HEK293T (cell line): ENCODE results near the gene TRAF3.

Source experiments
- CTBP1 ChIP-seq: fragments of 450-650 bp; IDR thresholded peaks from 2 replicates; pipeline ENCODE4 v1.6.1; 2016; ENCODE audit warnings: borderline replicate concordance
- FOXK2 ChIP-seq: fragments of 450-650 bp; IDR thresholded peaks from 2 replicates; pipeline ENCODE4 v1.6.1; 2016; ENCODE audit warnings: mild to moderate bottlenecking
- FOXM1 ChIP-seq: fragments of 450-650 bp; IDR thresholded peaks from 2 replicates; pipeline ENCODE4 v1.6.1; 2017; ENCODE audit warnings: mild to moderate bottlenecking, borderline replicate concordance
- HDGF ChIP-seq: fragments of 450-650 bp; IDR thresholded peaks from 2 replicates; pipeline ENCODE4 v1.6.1; 2017; ENCODE audit warnings: antibody characterized with exemption, borderline replicate concordance
- SP1 ChIP-seq: fragments of 450-650 bp; IDR thresholded peaks from 2 replicates; pipeline ENCODE4 v1.6.1; 2017

DNA sequence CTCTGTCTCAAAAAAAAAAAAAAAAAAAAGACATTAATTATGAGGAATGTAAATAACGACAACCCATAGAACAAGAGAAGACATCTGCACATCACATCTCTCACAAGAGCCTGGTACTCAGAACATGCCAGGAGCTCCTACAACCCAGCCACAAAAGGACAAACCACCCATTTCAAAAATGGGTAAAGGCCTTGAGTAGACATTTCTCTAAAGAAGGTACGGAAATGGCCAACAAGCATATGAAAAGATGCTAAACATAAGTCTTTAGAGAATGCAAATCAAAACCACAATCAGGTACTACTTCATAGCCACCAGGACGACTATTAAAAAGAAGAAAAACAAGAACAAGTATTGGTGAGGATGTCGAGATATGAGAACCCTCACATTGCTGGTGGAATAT lies 158.5 kb downstream of the TRAF3 start:
- TF ChIP-seq CTBP1: no peak
- TF ChIP-seq FOXM1: no peak
- no peak for TF ChIP-seq SP1
- TF ChIP-seq HDGF: no peak
- no peak for TF ChIP-seq FOXK2
